H9 (cell line): Measurements from ENCODE around the gene SNORC. TPM values are rescaled to one million over a fixed set of nuclear protein-coding genes. Genes with fewer than 3 reads are reported as not detected.

ENCODE experiments used
- DNase-seq: peaks from one replicate; pipeline ENCODE4 v3.0.0-alpha.2; 2017
- H2AFZ ChIP-seq: one replicate; pipeline ENCODE4 v1.6.1; 2013; ENCODE audit warnings: mild to moderate bottlenecking, low read length, control low read depth, moderate library complexity
- H2AK5ac ChIP-seq: 2 replicates; pipeline ENCODE4 v1.6.1; 2013; ENCODE audit warnings: low read length, control low read depth, mixed read lengths; ENCODE audit not compliant: insufficient read length
- H2BK120ac ChIP-seq: one replicate; pipeline ENCODE4 v1.6.1; 2013; ENCODE audit warnings: low read depth, mild to moderate bottlenecking, low read length, control low read depth, inconsistent platforms; ENCODE audit not compliant: poor library complexity, severe bottlenecking
- H2BK12ac ChIP-seq: 2 replicates; pipeline ENCODE4 v1.6.1; 2013; ENCODE audit warnings: low read length, control low read depth, mixed read lengths, low read depth; ENCODE audit not compliant: insufficient read length
- H2BK15ac ChIP-seq: 2 replicates; pipeline ENCODE4 v1.6.1; 2013; ENCODE audit warnings: low read depth, low read length, control low read depth
- H2BK20ac ChIP-seq: one replicate; pipeline ENCODE4 v1.6.1; 2013; ENCODE audit warnings: low read depth, mild to moderate bottlenecking, low read length, control low read depth, inconsistent platforms; ENCODE audit not compliant: poor library complexity, severe bottlenecking
- H2BK5ac ChIP-seq: 2 replicates; pipeline ENCODE4 v1.6.1; 2013; ENCODE audit warnings: low read length, control low read depth, mixed read lengths; ENCODE audit not compliant: insufficient read length
- H3K14ac ChIP-seq: 2 replicates; pipeline ENCODE4 v1.6.1; 2013; ENCODE audit warnings: low read length, control low read depth; ENCODE audit not compliant: insufficient read depth
- H3K18ac ChIP-seq: 2 replicates; pipeline ENCODE4 v1.6.1; 2013; ENCODE audit warnings: low read depth, mild to moderate bottlenecking, mixed read lengths, low read length, control low read depth; ENCODE audit not compliant: insufficient read length
- H3K23ac ChIP-seq: 2 replicates; pipeline ENCODE4 v1.6.1; 2013; ENCODE audit warnings: low read length, control low read depth, mixed read lengths, low read depth; ENCODE audit not compliant: insufficient read length
- H3K23me2 ChIP-seq: 2 replicates; pipeline ENCODE4 v1.6.1; 2013; ENCODE audit warnings: low read depth, mild to moderate bottlenecking, mixed read lengths, low read length, control low read depth; ENCODE audit not compliant: insufficient read length, poor library complexity, severe bottlenecking
- H3K27ac ChIP-seq: 2 replicates; pipeline ENCODE4 v1.5.1; 2013; ENCODE audit warnings: low read length, control low read depth, mixed read lengths, low read depth; ENCODE audit not compliant: insufficient read length
- H3K27me3 ChIP-seq: 2 replicates; pipeline ENCODE4 v1.6.1; 2013; ENCODE audit warnings: low read length, control low read depth, inconsistent platforms; ENCODE audit not compliant: insufficient read depth
- H3K4ac ChIP-seq: 2 replicates; pipeline ENCODE4 v1.6.1; 2013; ENCODE audit warnings: low read depth, mild to moderate bottlenecking, control low read depth, inconsistent platforms, low read length, moderate library complexity
- H3K4me1 ChIP-seq: 2 replicates; pipeline ENCODE4 v1.6.1; 2013; ENCODE audit warnings: low read length, control low read depth, inconsistent platforms; ENCODE audit not compliant: insufficient read depth
- H3K4me2 ChIP-seq: 2 replicates; pipeline ENCODE4 v1.6.1; 2013; ENCODE audit warnings: low read length, control low read depth, mixed read lengths; ENCODE audit not compliant: insufficient read length, insufficient read depth
- H3K56ac ChIP-seq: 2 replicates; pipeline ENCODE4 v1.6.1; 2013; ENCODE audit warnings: low read depth, mild to moderate bottlenecking, mixed read lengths, low read length, control low read depth; ENCODE audit not compliant: insufficient read length
- H3K79me1 ChIP-seq: 2 replicates; pipeline ENCODE4 v1.6.1; 2013; ENCODE audit warnings: low read depth, mild to moderate bottlenecking, moderate library complexity, low read length, control low read depth, inconsistent platforms; ENCODE audit not compliant: insufficient read depth, poor library complexity, severe bottlenecking
- H3K79me2 ChIP-seq: 2 replicates; pipeline ENCODE4 v1.6.1; 2013; ENCODE audit warnings: low read length, control low read depth, inconsistent platforms; ENCODE audit not compliant: insufficient read depth
- H3K9ac ChIP-seq: 2 replicates; pipeline ENCODE4 v1.6.1; 2013; ENCODE audit warnings: low read length, control low read depth, mixed read lengths; ENCODE audit not compliant: insufficient read length; ENCODE audit errors: extremely low read depth
- H3K9me3 ChIP-seq: one replicate; pipeline ENCODE4 v1.6.1; 2013; ENCODE audit warnings: low read depth, low read length, inconsistent platforms; ENCODE audit not compliant: control insufficient read depth
- H3T11ph ChIP-seq: one replicate; pipeline ENCODE4 v1.6.1; 2013; ENCODE audit warnings: mild to moderate bottlenecking, low read length, control low read depth, inconsistent platforms
- H4K20me1 ChIP-seq: one replicate; pipeline ENCODE4 v1.6.1; 2013; ENCODE audit not compliant: control insufficient read depth, insufficient read length, insufficient read depth
- H4K5ac ChIP-seq: 2 replicates; pipeline ENCODE4 v1.6.1; 2013; ENCODE audit warnings: low read depth, mild to moderate bottlenecking, mixed read lengths, low read length, control low read depth; ENCODE audit not compliant: insufficient read length
- H4K8ac ChIP-seq: replicated peaks from 2 replicates; pipeline ENCODE4 v1.6.1; 2013; ENCODE audit warnings: low read length, control low read depth, mixed read lengths, low read depth; ENCODE audit not compliant: insufficient read length
- H4K91ac ChIP-seq: 2 replicates; pipeline ENCODE4 v1.6.1; 2013; ENCODE audit warnings: low read depth, mild to moderate bottlenecking, moderate library complexity, mixed read lengths, low read length, control low read depth; ENCODE audit not compliant: insufficient read length
- H3K27ac Mint-ChIP-seq, 3 experiments: 2 replicates in 2 of 3; 3 replicates in 1 of 3; pipeline ENCODE4 v1.8.0; 2020 to 2021; ENCODE audit warnings: mixed read lengths in 3 of 3, mild to moderate bottlenecking in 1 of 3, moderate library complexity in 1 of 3
- H3K27me3 Mint-ChIP-seq: 2 replicates; pipeline ENCODE4 v1.8.0; 2021; ENCODE audit warnings: low read depth, mild to moderate bottlenecking, moderate library complexity, mixed read lengths
- H3K36me3 Mint-ChIP-seq, 3 experiments: 2 replicates in 2 of 3; 3 replicates in 1 of 3; pipeline ENCODE4 v1.8.0; 2020 to 2021; ENCODE audit warnings: low read depth in 3 of 3, mixed read lengths in 3 of 3; ENCODE audit not compliant: insufficient read depth in 1 of 3
- H3K4me1 Mint-ChIP-seq, 2 experiments: 2 replicates each; pipeline ENCODE4 v1.8.0; 2020; ENCODE audit warnings: mixed read lengths in 2 of 2
- H3K4me3 Mint-ChIP-seq, 2 experiments: 2 replicates in 1 of 2; 3 replicates in 1 of 2; pipeline ENCODE4 v1.8.0; 2020 to 2021; ENCODE audit warnings: mild to moderate bottlenecking in 2 of 2, mixed read lengths in 2 of 2, moderate library complexity in 1 of 2
- H3K9me3 Mint-ChIP-seq, 2 experiments: 2 replicates in 1 of 2; 3 replicates in 1 of 2; pipeline ENCODE4 v1.8.0; 2020; ENCODE audit warnings: mild to moderate bottlenecking in 2 of 2, mixed read lengths in 2 of 2, moderate library complexity in 1 of 2
- CTCF ChIP-seq: fragments of 200-600 bp; sonication (generic); conservative IDR thresholded peaks from 3 replicates; pipeline ENCODE4 v1.8.0; 2021; ENCODE audit warnings: antibody characterized with exemption, mild to moderate bottlenecking
- WGBS: extraction: QIAGEN DNeasy Blood & Tissue Kit; methylation state at CpG from one replicate; pipeline ENCODE4 v1.1.7; 2013; ENCODE audit warnings: missing lambda C conversion rate, low lambda C conversion rate, mixed read lengths; ENCODE audit not compliant: insufficient read length; ENCODE audit errors: extremely low coverage; 5-methylcytosine and 5-hydroxymethylcytosine counted together
- total RNA-seq: library from RNA; stranded (reverse); gene quantifications from 2 replicates; pipeline ENCODE4 v1.2.1, GENCODE V29; 2021

The SNORC gene
- total RNA-seq, 1 experiment from 2014 or later: 1.1 TPM

- no CpG with 5 or more reads among the region's 6 CpGs for WGBS
- Histone ChIP-seq H3T11ph (no peak overlapping the region), H3K79me1 (no peaks in the 10 kb centered on the region), H3K56ac (no peak overlapping the region), H4K8ac (no peak overlapping the region), H4K91ac (no peak overlapping the region), H3K9ac (no peak overlapping the region), H2BK5ac (no peak overlapping the region), H3K9me3 (no peaks in the 10 kb centered on the region), H2AFZ (no peak overlapping the region), H3K4me1 (no peaks in the 10 kb centered on the region), H2BK20ac (no peak overlapping the region), H3K27me3 (no peaks in the 10 kb centered on the region), H4K20me1 (no peaks in the 10 kb centered on the region), H2BK15ac (no peak overlapping the region), H2AK5ac (no peak overlapping the region), H3K18ac (no peak overlapping the region), H3K4me2 (no peak overlapping the region), H4K5ac (no peak overlapping the region), H3K23me2 (no peaks in the 10 kb centered on the region), H3K14ac (no peak overlapping the region), H2BK12ac (no peak overlapping the region), H3K4ac (no peak overlapping the region), H3K23ac (no peak overlapping the region), H2BK120ac (no peak overlapping the region), H3K79me2 (no peaks in the 10 kb centered on the region), H3K27ac (no peak overlapping the region)
- no peak for TF ChIP-seq CTCF
- H3K36me3 Mint-ChIP-seq: peaks cover 12 to 15% (median 14%) of the 10 kb centered on the region in 3 experiments; a peak in 5 of 7 replicates
- H3K4me3 Mint-ChIP-seq: no peak overlapping the region
- peaks cover 32 to 35% of the 10 kb centered on the region in 2 experiments for H3K9me3 Mint-ChIP-seq
- H3K27me3 Mint-ChIP-seq: peaks cover 23% of the 10 kb centered on the region
- no peak for DNase-seq
- H3K27ac Mint-ChIP-seq: no peak overlapping the region
- peaks cover 3% of the 10 kb centered on the region in 2 experiments; a peak in 2 of 4 replicates for H3K4me1 Mint-ChIP-seq
Observed at GRCh38 chr2:232910376-232910775, 40.3 kb downstream of the SNORC start.
